Measurements from ENCODE around the gene ADAM8. TPM values are rescaled to one million over a fixed set of nuclear protein-coding genes. Genes with fewer than 3 reads are reported as not detected.

ADAM8 gene
- total and polyA plus RNA-seq, 2 of the 4 experiments (the other 2 are of a cell fraction), result under 0.01 to 0.74 TPM

DNA sequence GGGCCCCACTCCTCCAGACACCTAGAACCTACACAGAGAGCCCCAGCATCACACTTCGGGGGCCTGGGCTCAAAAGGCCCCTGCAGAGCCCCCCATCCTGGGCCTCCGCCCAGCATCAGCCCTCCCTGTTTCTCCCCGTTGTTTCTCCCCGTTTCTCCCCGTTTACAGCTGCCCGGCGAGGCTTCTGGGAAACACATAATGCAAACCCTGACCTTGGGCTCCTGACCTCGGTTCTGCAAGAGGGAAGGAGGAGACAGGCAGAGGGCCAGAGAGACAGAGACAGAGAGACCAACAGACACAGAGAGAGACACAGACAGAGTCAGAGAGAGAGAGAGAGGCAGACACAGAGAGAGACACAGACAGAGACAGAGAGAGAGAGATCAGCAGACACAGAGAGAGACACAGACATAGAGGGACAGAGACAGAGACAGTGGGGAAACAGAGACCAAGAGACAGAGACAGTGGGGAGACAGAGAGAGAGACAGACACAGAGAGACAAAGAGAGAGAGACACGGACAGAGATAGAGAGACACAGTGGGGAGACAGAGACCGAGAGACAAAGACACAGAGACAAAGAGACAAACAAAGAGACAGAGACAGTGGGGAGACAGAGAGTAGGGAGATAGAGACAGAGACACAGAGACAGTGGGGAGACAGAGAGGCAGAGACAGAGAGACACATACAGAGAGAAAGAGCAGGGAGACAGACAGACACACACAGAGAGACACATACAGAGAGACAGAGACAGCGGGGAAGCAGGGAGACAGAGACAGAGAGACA lies 26.5 kb downstream of the ADAM8 start:
- Histone ChIP-seq H2AK5ac (ENCODE audit: low read depth, low read length) (no peak overlapping the region), H4K91ac (ENCODE audit: insufficient read depth, low read depth, low read length) (no peak overlapping the region), H3K4me1 (ENCODE audit: control insufficient read depth, insufficient read depth, low read length) (no peaks in the 10 kb centered on the region), H3K36me3 (ENCODE audit: control insufficient read depth, insufficient read depth, low read length) (no peaks in the 10 kb centered on the region), H3K23ac (ENCODE audit: low read depth, low read length) (no peak overlapping the region), H4K20me1 (ENCODE audit: insufficient read depth, low read length) (no peaks in the 10 kb centered on the region), H4K8ac (ENCODE audit: low read depth in 2 of 2, low read length in 2 of 2) (no peak overlapping the region), H2BK120ac (ENCODE audit: low read depth, low read length) (no peak overlapping the region), H3K27ac (ENCODE audit: insufficient read depth, low read length) (no peak overlapping the region), H2AFZ (replicated peaks; ENCODE audit: low read length, poor library complexity) (no peak overlapping the region), H2BK15ac (ENCODE audit: low read depth, low read length) (no peak overlapping the region), H3K27me3 (ENCODE audit: control insufficient read depth, insufficient read depth, low read length) (peaks cover 14% of the 10 kb centered on the region), H2AK9ac (replicated peaks; ENCODE audit: low read depth, low read length, poor library complexity) (no peak overlapping the region), H3K9ac (ENCODE audit: low read depth, low read length) (no peak overlapping the region), H2BK20ac (ENCODE audit: low read depth, low read length) (no peak overlapping the region), H3K56ac (ENCODE audit: extremely low read depth, insufficient read depth, low read length) (no peak overlapping the region), H3K14ac (replicated peaks; ENCODE audit: low read depth, low read length) (no peak overlapping the region), H3K9me1 (ENCODE audit: insufficient read depth, low read length) (no peaks in the 10 kb centered on the region), H3K4me2 (ENCODE audit: low read depth, low read length) (no peak overlapping the region), H3K4ac (ENCODE audit: low read depth, low read length) (no peak overlapping the region), H4K5ac (ENCODE audit: low read depth, low read length) (no peak overlapping the region), H3K9me3 (ENCODE audit: control insufficient read depth, insufficient read depth, low read length) (no peaks in the 10 kb centered on the region), H3K18ac (ENCODE audit: low read depth, low read length) (no peak overlapping the region), H2BK5ac (ENCODE audit: low read depth, low read length, poor library complexity, severe bottlenecking) (no peak overlapping the region), H3K79me1 (ENCODE audit: low read depth in 1 of 2, low read length in 2 of 2) (no peaks in the 10 kb centered on the region), H3K4me3 (ENCODE audit: insufficient read depth, low read depth, low read length) (no peak overlapping the region)
- in situ Hi-C loops (cut with MboI; ENCODE audit: low sequenced_read_pairs) (loop anchor here (25.0 kb wide), 1 partner anchor 588 kb away; no protein-coding TSS in a partner anchor), intact Hi-C loops (cut with micrococcal nuclease) (no loop called here), dilution Hi-C loops (cut with HindIII; ENCODE audit: low sequenced_read_pairs, unreplicated experiment) (no loop called here)
- POLR2A ChIA-PET (ENCODE audit: unreplicated experiment), result no interaction called here
- DNase-seq, result no peak
- CTCF ChIA-PET, result no interaction called here
- 80% methylated on average over 1 of the region's 11 CpGs; no CpG with 5 or more reads in 1 of the 2 experiments for WGBS, 2 experiments (ENCODE audit: extremely low coverage in 2 of 2, insufficient read length in 1 of 2)
- TF ChIP-seq CHD1 (IDR thresholded peaks at IDR 0.05; ENCODE audit: low read depth, low read length) (no peak), MAZ (IDR thresholded peaks at IDR 0.05; ENCODE audit: borderline replicate concordance, low read depth, low read length) (no peak), RFX5 (IDR thresholded peaks at IDR 0.05; ENCODE audit: low read depth, low read length) (no peak), POLR2A (IDR thresholded peaks at IDR 0.05; ENCODE audit: low read depth, low read length) (no peak), CEBPB (IDR thresholded peaks at IDR 0.05; ENCODE audit: low read depth, low read length) (no peak), SMC3 (IDR thresholded peaks at IDR 0.05; ENCODE audit: low read depth, low read length) (no peak), FOS (IDR thresholded peaks at IDR 0.05; ENCODE audit: low read depth, low read length) (no peak), RCOR1 (IDR thresholded peaks at IDR 0.05; ENCODE audit: insufficient replicate concordance, low read length) (no peak), MXI1 (IDR thresholded peaks at IDR 0.05; ENCODE audit: borderline replicate concordance, low read depth, low read length) (no peak)
- TF ChIP-seq, protein P1, sequence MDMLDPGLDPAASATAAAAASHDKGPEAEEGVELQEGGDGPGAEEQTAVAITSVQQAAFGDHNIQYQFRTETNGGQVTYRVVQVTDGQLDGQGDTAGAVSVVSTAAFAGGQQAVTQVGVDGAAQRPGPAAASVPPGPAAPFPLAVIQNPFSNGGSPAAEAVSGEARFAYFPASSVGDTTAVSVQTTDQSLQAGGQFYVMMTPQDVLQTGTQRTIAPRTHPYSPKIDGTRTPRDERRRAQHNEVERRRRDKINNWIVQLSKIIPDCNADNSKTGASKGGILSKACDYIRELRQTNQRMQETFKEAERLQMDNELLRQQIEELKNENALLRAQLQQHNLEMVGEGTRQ (IDR thresholded peaks at IDR 0.05; ENCODE audit: low read depth, low read length), result no peak
- TF ChIP-seq, protein P2, sequence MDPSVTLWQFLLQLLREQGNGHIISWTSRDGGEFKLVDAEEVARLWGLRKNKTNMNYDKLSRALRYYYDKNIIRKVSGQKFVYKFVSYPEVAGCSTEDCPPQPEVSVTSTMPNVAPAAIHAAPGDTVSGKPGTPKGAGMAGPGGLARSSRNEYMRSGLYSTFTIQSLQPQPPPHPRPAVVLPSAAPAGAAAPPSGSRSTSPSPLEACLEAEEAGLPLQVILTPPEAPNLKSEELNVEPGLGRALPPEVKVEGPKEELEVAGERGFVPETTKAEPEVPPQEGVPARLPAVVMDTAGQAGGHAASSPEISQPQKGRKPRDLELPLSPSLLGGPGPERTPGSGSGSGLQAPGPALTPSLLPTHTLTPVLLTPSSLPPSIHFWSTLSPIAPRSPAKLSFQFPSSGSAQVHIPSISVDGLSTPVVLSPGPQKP (IDR thresholded peaks at IDR 0.05; ENCODE audit: borderline replicate concordance, low read depth, low read length), result no peak
- TF ChIP-seq, protein P3, sequence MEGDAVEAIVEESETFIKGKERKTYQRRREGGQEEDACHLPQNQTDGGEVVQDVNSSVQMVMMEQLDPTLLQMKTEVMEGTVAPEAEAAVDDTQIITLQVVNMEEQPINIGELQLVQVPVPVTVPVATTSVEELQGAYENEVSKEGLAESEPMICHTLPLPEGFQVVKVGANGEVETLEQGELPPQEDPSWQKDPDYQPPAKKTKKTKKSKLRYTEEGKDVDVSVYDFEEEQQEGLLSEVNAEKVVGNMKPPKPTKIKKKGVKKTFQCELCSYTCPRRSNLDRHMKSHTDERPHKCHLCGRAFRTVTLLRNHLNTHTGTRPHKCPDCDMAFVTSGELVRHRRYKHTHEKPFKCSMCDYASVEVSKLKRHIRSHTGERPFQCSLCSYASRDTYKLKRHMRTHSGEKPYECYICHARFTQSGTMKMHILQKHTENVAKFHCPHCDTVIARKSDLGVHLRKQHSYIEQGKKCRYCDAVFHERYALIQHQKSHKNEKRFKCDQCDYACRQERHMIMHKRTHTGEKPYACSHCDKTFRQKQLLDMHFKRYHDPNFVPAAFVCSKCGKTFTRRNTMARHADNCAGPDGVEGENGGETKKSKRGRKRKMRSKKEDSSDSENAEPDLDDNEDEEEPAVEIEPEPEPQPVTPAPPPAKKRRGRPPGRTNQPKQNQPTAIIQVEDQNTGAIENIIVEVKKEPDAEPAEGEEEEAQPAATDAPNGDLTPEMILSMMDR (conservative IDR thresholded peaks at IDR 0.05; ENCODE audit: low read depth, low read length), result no peak
- BruUV-seq (replicated peaks), result no TSS peak
- ATAC-seq (ENCODE audit: low read depth), result no peak
